ENCODE data around the gene MFRP.

The MFRP gene

GRCh38 chr11:119314726-119315125 is 31.8 kb downstream of the MFRP start:
- H3K27ac ChIP-seq (ENCODE audit: extremely low read depth, low read depth, low read length): no peak overlapping the region
- H3K4me1 ChIP-seq (ENCODE audit: control insufficient read depth, insufficient read depth, low read length): no peaks in the 10 kb centered on the region
- no peaks in the 10 kb centered on the region for H3K9me3 ChIP-seq (ENCODE audit: control insufficient read depth, insufficient read depth, low read depth, low read length)
- H3K36me3 ChIP-seq (ENCODE audit: control insufficient read depth in 2 of 2, insufficient read depth in 1 of 2, low read length in 2 of 2): peaks cover 0 to 44% of the 10 kb centered on the region in 2 experiments; a peak in 2 of 3 replicates
- POLR2A ChIA-PET: interaction anchor here (0.6 to 4.4 kb wide), 4 partner anchors 7 to 213 kb away, joined by 3 to 35 read pairs (median 11); partner anchors contain the start of gene CBL
- H3K4me3 ChIP-seq (ENCODE audit: low read depth, low read length): no peak overlapping the region
- TF ChIP-seq ZFP69B (tag by site-specific recombination; IDR thresholded peaks at IDR 0.05) (no peak), ZNF585B (tag by site-specific recombination; IDR thresholded peaks at IDR 0.05) (no peak), ZNF792 (tag by site-specific recombination; IDR thresholded peaks at IDR 0.05) (no peak), ZSCAN23 (tag by site-specific recombination; IDR thresholded peaks at IDR 0.05) (no peak), ZNF138 (tag by site-specific recombination; IDR thresholded peaks at IDR 0.05; ENCODE audit: borderline replicate concordance) (no peak), ZNF155 (tag by site-specific recombination; IDR thresholded peaks at IDR 0.05) (no peak), ZNF37A (tag by site-specific recombination; IDR thresholded peaks at IDR 0.05) (no peak), REST (tag by site-specific recombination; IDR thresholded peaks at IDR 0.05) (no peak), ZFP37 (tag by site-specific recombination; IDR thresholded peaks at IDR 0.05) (no peak), RBAK (tag by site-specific recombination; IDR thresholded peaks at IDR 0.05) (no peak), ZNF416 (tag by site-specific recombination; IDR thresholded peaks at IDR 0.05) (no peak), ZNF501 (tag by site-specific recombination; IDR thresholded peaks at IDR 0.05) (no peak)
- TF ChIP-seq, protein P1, sequence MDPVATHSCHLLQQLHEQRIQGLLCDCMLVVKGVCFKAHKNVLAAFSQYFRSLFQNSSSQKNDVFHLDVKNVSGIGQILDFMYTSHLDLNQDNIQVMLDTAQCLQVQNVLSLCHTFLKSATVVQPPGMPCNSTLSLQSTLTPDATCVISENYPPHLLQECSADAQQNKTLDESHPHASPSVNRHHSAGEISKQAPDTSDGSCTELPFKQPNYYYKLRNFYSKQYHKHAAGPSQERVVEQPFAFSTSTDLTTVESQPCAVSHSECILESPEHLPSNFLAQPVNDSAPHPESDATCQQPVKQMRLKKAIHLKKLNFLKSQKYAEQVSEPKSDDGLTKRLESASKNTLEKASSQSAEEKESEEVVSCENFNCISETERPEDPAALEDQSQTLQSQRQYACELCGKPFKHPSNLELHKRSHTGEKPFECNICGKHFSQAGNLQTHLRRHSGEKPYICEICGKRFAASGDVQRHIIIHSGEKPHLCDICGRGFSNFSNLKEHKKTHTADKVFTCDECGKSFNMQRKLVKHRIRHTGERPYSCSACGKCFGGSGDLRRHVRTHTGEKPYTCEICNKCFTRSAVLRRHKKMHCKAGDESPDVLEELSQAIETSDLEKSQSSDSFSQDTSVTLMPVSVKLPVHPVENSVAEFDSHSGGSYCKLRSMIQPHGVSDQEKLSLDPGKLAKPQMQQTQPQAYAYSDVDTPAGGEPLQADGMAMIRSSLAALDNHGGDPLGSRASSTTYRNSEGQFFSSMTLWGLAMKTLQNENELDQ (tag by site-specific recombination; IDR thresholded peaks at IDR 0.05; ENCODE audit: low read depth): no peak
- TF ChIP-seq, protein P2, sequence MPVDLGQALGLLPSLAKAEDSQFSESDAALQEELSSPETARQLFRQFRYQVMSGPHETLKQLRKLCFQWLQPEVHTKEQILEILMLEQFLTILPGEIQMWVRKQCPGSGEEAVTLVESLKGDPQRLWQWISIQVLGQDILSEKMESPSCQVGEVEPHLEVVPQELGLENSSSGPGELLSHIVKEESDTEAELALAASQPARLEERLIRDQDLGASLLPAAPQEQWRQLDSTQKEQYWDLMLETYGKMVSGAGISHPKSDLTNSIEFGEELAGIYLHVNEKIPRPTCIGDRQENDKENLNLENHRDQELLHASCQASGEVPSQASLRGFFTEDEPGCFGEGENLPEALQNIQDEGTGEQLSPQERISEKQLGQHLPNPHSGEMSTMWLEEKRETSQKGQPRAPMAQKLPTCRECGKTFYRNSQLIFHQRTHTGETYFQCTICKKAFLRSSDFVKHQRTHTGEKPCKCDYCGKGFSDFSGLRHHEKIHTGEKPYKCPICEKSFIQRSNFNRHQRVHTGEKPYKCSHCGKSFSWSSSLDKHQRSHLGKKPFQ (tag by site-specific recombination; IDR thresholded peaks at IDR 0.05): no peak
- TF ChIP-seq, protein P3, sequence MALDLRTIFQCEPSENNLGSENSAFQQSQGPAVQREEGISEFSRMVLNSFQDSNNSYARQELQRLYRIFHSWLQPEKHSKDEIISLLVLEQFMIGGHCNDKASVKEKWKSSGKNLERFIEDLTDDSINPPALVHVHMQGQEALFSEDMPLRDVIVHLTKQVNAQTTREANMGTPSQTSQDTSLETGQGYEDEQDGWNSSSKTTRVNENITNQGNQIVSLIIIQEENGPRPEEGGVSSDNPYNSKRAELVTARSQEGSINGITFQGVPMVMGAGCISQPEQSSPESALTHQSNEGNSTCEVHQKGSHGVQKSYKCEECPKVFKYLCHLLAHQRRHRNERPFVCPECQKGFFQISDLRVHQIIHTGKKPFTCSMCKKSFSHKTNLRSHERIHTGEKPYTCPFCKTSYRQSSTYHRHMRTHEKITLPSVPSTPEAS (tag by site-specific recombination; IDR thresholded peaks at IDR 0.05): no peak
- TF ChIP-seq, protein P4, sequence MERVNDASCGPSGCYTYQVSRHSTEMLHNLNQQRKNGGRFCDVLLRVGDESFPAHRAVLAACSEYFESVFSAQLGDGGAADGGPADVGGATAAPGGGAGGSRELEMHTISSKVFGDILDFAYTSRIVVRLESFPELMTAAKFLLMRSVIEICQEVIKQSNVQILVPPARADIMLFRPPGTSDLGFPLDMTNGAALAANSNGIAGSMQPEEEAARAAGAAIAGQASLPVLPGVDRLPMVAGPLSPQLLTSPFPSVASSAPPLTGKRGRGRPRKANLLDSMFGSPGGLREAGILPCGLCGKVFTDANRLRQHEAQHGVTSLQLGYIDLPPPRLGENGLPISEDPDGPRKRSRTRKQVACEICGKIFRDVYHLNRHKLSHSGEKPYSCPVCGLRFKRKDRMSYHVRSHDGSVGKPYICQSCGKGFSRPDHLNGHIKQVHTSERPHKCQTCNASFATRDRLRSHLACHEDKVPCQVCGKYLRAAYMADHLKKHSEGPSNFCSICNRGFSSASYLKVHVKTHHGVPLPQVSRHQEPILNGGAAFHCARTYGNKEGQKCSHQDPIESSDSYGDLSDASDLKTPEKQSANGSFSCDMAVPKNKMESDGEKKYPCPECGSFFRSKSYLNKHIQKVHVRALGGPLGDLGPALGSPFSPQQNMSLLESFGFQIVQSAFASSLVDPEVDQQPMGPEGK (tag by site-specific recombination; IDR thresholded peaks at IDR 0.05): no peak
- TF ChIP-seq, protein P5, sequence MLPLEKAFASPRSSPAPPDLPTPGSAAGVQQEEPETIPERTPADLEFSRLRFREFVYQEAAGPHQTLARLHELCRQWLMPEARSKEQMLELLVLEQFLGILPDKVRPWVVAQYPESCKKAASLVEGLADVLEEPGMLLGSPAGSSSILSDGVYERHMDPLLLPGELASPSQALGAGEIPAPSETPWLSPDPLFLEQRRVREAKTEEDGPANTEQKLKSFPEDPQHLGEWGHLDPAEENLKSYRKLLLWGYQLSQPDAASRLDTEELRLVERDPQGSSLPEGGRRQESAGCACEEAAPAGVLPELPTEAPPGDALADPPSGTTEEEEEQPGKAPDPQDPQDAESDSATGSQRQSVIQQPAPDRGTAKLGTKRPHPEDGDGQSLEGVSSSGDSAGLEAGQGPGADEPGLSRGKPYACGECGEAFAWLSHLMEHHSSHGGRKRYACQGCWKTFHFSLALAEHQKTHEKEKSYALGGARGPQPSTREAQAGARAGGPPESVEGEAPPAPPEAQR (tag by site-specific recombination; IDR thresholded peaks at IDR 0.05): no peak
- CTCF ChIA-PET: interaction anchor here (0.7 to 15.8 kb wide), 4 partner anchors 9 to 60 kb away, joined by 3 to 151 read pairs (median 10); partner anchors contain the start of gene C1QTNF5

Data from HEK293 (cell line).